ENCODE data around the gene ELL. TPM values are rescaled to one million over a fixed set of nuclear protein-coding genes. Genes with fewer than 3 reads are reported as not detected.

Gene ELL
- total and polyA plus RNA-seq, 9 of the 15 experiments (the other 6 are each of a cell fraction or from before 2014, with no cell fraction given) = 0.24 to 22.5 (median 4.1) TPM

DNA sequence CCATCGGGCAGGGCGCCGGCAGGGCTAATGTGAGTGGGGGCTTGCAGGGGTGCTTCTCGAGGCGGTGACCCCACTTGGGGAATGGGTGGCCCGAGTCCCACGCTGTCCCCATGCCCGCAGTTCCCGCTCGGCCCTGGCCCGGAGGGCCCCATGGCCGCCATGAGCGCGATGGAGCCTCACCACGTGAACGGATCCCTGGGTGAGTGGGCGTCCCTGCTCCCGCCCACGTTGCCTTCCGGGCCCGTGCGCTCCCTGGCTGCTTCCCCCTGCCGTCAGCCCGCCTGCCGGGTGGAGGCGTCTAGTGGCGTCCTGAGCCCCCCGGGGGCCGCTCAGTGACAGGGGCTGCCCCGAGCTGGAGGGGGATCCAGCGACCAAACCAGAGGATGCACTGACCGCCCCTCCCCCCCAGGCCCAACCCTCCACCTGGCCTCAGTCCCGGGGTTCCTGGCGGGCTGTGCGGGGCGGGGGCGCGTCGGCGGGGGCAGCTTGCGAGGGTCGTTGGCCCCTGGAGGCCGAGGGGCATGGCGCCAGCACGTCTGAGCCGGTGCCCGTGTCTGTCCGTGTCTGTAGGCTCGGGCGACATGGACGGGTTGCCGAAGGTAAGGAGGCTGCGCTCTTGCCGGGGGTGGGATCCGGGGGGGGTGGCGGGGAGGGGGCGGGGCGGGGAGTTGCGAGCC, 88.7 kb downstream of the ELL start (continued):
- no peak for TF ChIP-seq DIDO1 (tag; IDR thresholded peaks at IDR 0.05; ENCODE audit: low read depth)
- TF ChIP-seq SRSF9 (IDR thresholded peaks at IDR 0.05; ENCODE audit: borderline replicate concordance, low read depth, low read length) = no peak
- TF ChIP-seq CEBPB (tag; IDR thresholded peaks at IDR 0.05) = no peak
- no peak for TF ChIP-seq SMAD2 (IDR thresholded peaks at IDR 0.05; ENCODE audit: low read depth, low read length)
- no peak for TF ChIP-seq ZNF212 (CRISPR knock-in tag; IDR thresholded peaks at IDR 0.05)
- TF ChIP-seq NCOA4 (IDR thresholded peaks at IDR 0.05; ENCODE audit: partially characterized antibody) = no peak
- TF ChIP-seq PYGO2 (tag; IDR thresholded peaks at IDR 0.05) = no peak
- no peak for TF ChIP-seq RBM15 (IDR thresholded peaks at IDR 0.05; ENCODE audit: insufficient read depth, low read length)
- TF ChIP-seq ZNF263 (CRISPR knock-in tag; IDR thresholded peaks at IDR 0.05; ENCODE audit: borderline replicate concordance) = 0 out of 2 replicates have a peak, but pooled peaks have one; percentile 27
- TF ChIP-seq, protein P1, sequence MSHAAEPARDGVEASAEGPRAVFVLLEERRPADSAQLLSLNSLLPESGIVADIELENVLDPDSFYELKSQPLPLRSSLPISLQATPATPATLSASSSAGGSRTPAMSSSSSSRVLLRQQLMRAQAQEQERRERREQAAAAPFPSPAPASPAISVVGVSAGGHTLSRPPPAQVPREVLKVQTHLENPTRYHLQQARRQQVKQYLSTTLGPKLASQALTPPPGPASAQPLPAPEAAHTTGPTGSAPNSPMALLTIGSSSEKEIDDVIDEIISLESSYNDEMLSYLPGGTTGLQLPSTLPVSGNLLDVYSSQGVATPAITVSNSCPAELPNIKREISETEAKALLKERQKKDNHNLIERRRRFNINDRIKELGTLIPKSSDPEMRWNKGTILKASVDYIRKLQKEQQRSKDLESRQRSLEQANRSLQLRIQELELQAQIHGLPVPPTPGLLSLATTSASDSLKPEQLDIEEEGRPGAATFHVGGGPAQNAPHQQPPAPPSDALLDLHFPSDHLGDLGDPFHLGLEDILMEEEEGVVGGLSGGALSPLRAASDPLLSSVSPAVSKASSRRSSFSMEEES (CRISPR knock-in tag; IDR thresholded peaks at IDR 0.05) = no peak
- TF ChIP-seq, protein P2, sequence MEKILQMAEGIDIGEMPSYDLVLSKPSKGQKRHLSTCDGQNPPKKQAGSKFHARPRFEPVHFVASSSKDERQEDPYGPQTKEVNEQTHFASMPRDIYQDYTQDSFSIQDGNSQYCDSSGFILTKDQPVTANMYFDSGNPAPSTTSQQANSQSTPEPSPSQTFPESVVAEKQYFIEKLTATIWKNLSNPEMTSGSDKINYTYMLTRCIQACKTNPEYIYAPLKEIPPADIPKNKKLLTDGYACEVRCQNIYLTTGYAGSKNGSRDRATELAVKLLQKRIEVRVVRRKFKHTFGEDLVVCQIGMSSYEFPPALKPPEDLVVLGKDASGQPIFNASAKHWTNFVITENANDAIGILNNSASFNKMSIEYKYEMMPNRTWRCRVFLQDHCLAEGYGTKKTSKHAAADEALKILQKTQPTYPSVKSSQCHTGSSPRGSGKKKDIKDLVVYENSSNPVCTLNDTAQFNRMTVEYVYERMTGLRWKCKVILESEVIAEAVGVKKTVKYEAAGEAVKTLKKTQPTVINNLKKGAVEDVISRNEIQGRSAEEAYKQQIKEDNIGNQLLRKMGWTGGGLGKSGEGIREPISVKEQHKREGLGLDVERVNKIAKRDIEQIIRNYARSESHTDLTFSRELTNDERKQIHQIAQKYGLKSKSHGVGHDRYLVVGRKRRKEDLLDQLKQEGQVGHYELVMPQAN (IDR thresholded peaks at IDR 0.05; ENCODE audit: borderline replicate concordance) = no peak
- TF ChIP-seq, protein P3, sequence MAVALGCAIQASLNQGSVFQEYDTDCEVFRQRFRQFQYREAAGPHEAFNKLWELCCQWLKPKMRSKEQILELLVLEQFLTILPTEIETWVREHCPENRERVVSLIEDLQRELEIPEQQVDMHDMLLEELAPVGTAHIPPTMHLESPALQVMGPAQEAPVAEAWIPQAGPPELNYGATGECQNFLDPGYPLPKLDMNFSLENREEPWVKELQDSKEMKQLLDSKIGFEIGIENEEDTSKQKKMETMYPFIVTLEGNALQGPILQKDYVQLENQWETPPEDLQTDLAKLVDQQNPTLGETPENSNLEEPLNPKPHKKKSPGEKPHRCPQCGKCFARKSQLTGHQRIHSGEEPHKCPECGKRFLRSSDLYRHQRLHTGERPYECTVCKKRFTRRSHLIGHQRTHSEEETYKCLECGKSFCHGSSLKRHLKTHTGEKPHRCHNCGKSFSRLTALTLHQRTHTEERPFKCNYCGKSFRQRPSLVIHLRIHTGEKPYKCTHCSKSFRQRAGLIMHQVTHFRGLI (CRISPR knock-in tag; IDR thresholded peaks at IDR 0.05) = no peak
- TF ChIP-seq ZNF133 (CRISPR knock-in tag; IDR thresholded peaks at IDR 0.05) = no peak
- TF ChIP-seq, protein P4, sequence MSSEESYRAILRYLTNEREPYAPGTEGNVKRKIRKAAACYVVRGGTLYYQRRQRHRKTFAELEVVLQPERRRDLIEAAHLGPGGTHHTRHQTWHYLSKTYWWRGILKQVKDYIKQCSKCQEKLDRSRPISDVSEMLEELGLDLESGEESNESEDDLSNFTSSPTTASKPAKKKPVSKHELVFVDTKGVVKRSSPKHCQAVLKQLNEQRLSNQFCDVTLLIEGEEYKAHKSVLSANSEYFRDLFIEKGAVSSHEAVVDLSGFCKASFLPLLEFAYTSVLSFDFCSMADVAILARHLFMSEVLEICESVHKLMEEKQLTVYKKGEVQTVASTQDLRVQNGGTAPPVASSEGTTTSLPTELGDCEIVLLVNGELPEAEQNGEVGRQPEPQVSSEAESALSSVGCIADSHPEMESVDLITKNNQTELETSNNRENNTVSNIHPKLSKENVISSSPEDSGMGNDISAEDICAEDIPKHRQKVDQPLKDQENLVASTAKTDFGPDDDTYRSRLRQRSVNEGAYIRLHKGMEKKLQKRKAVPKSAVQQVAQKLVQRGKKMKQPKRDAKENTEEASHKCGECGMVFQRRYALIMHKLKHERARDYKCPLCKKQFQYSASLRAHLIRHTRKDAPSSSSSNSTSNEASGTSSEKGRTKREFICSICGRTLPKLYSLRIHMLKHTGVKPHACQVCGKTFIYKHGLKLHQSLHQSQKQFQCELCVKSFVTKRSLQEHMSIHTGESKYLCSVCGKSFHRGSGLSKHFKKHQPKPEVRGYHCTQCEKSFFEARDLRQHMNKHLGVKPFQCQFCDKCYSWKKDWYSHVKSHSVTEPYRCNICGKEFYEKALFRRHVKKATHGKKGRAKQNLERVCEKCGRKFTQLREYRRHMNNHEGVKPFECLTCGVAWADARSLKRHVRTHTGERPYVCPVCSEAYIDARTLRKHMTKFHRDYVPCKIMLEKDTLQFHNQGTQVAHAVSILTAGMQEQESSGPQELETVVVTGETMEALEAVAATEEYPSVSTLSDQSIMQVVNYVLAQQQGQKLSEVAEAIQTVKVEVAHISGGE (CRISPR knock-in tag; IDR thresholded peaks at IDR 0.05) = peak in 1 of 3 experiments; percentile 77; a peak in 2 of 6 replicates
- no peak for TF ChIP-seq MTA2 (IDR thresholded peaks at IDR 0.05; ENCODE audit: low read depth)
- no peak for TF ChIP-seq ZFP30 (CRISPR knock-in tag; IDR thresholded peaks at IDR 0.05; ENCODE audit: borderline replicate concordance)
- TF ChIP-seq PHF21A (IDR thresholded peaks at IDR 0.05; ENCODE audit: borderline replicate concordance, low read depth) = no peak
- no peak for TF ChIP-seq LARP7 (IDR thresholded peaks at IDR 0.05)
- peak; percentile 40; the same call in 1 of the 2 replicates for TF ChIP-seq NCOR1 (IDR thresholded peaks at IDR 0.05)
- TF ChIP-seq KLF1 (tag; IDR thresholded peaks at IDR 0.05) = no peak
